ENCODE results near the gene MRGPRF. TPM values are rescaled to one million over a fixed set of nuclear protein-coding genes. Genes with fewer than 3 reads are reported as not detected.

MRGPRF gene
- total RNA-seq, 1 experiment from 2014 or later: 0.76 TPM

GRCh38 chr11:69014084-69014851 lies 1.2 kb upstream of the MRGPRF start:
- CTCF ChIA-PET: no interaction called here
- no peak overlapping the region for H3K27ac ChIP-seq (ENCODE audit: low read depth, low read length)
- no peak overlapping the region for H3K9ac ChIP-seq (ENCODE audit: low read length)
- no peak overlapping the region for H2AFZ ChIP-seq (ENCODE audit: low read depth, low read length, poor library complexity, severe bottlenecking)
- no peaks in the 10 kb centered on the region for H3K36me3 ChIP-seq (ENCODE audit: control insufficient read depth in 1 of 2, insufficient read depth in 2 of 2, low read length in 2 of 2)
- DNase-seq (ENCODE audit: low read depth, low spot score) (no peak), ATAC-seq (no peak)
- no peaks in the 10 kb centered on the region for H3K27me3 ChIP-seq (ENCODE audit: insufficient read depth, low read length)
- no peak overlapping the region for H3K4me2 ChIP-seq (ENCODE audit: low read length)
- H3K4me1 ChIP-seq (ENCODE audit: control insufficient read depth in 1 of 2, insufficient read depth in 2 of 2, low read length in 2 of 2): peaks cover 22 to 26% of the 10 kb centered on the region in 2 experiments
- no peaks in the 10 kb centered on the region for H3K79me2 ChIP-seq (ENCODE audit: insufficient read depth, low read length)
- no peaks in the 10 kb centered on the region for H4K20me1 ChIP-seq (ENCODE audit: insufficient read depth)
- RAD21 ChIA-PET (ENCODE audit: low non-redundant PET in 1 of 2, low total read pairs in 2 of 2, uncharacterized antibody in 2 of 2, unreplicated experiment in 2 of 2): no interaction called here
- H3K4me3 ChIP-seq (replicated peaks in 1 of 2; ENCODE audit: low read depth in 1 of 2, low read length in 2 of 2): no peak overlapping the region
- TF ChIP-seq ZBTB33 (IDR thresholded peaks at IDR 0.05; ENCODE audit: extremely low read depth, insufficient replicate concordance, low read length) (no peak), YY1 (IDR thresholded peaks at IDR 0.05; ENCODE audit: extremely low read depth, insufficient replicate concordance, low read depth, low read length) (no peak), EGR1 (IDR thresholded peaks at IDR 0.05; ENCODE audit: low read depth) (no peak), RAD21 (IDR thresholded peaks at IDR 0.05; ENCODE audit: low read depth) (no peak), SIN3A (IDR thresholded peaks at IDR 0.05; ENCODE audit: low read depth) (no peak), EZH2 (IDR thresholded peaks at IDR 0.05) (no peak)
- intact Hi-C loops (cut with micrococcal nuclease): no loop called here
- no peaks in the 10 kb centered on the region for H3K9me3 ChIP-seq (ENCODE audit: control insufficient read depth in 1 of 2, insufficient read depth in 1 of 2, low read depth in 1 of 2, low read length in 2 of 2)
- POLR2A ChIA-PET: no interaction called here
- no TSS peak for BruUV-seq (replicated peaks)
- no peaks in the 10 kb centered on the region for H3K9me2 ChIP-seq (ENCODE audit: insufficient read depth)
